PC-3 (cell line): ENCODE data around the gene GFER. TPM values are rescaled to one million over a fixed set of nuclear protein-coding genes. Genes with fewer than 3 reads are reported as not detected.

Experiments used
- ATAC-seq: fragments of 200-7000 bp; cut with Tn5 transposase; 2 replicates; pipeline ENCODE4 v1.9.1; 2020; ENCODE audit warnings: mild to moderate bottlenecking, moderate library complexity
- BruUV-seq: library from RNA; stranded (reverse); fragments of 400-500 nt; replicated peaks from 2 replicates; lab custom pipeline; 2021; lab: Mats Ljungman, UMichigan
- CTCF ChIA-PET: fragments of 300-600 bp; sonication (Branson Sonifier 250); formaldehyde crosslinking; loops from one replicate; lab custom pipeline; 2022; ENCODE audit warnings: antibody characterized with exemption; lab: Charles Lee
- POLR2A ChIA-PET: fragments of 300-600 bp; sonication (Branson Sonifier 250); formaldehyde crosslinking; loops from one replicate; lab custom pipeline; 2022; ENCODE audit warnings: antibody characterized with exemption; ENCODE audit not compliant: unreplicated experiment; lab: Charles Lee
- DNase-seq: peaks from one replicate; pipeline ENCODE4 v3.0.0-alpha.2; 2015
- H2AFZ ChIP-seq: fragments of 300-600 bp; sonication (generic); 2 replicates; pipeline ENCODE4 v1.6.0; 2016; ENCODE audit warnings: antibody characterized with exemption, low read length
- H3F3A ChIP-seq: fragments of 300-600 bp; sonication (generic); one replicate; pipeline ENCODE4 v1.6.0; 2017; ENCODE audit warnings: antibody characterized with exemption, low read length, control low read depth, mild to moderate bottlenecking; ENCODE audit not compliant: unreplicated experiment
- H3K27ac ChIP-seq: fragments of 300-600 bp; sonication (generic); 2 replicates; pipeline ENCODE4 v1.5.1; 2016; ENCODE audit warnings: mild to moderate bottlenecking, low read length
- H3K27me3 ChIP-seq: fragments of 300-600 bp; sonication (generic); 2 replicates; pipeline ENCODE4 v1.6.1; 2016; ENCODE audit warnings: low read length, mixed read lengths
- H3K36me3 ChIP-seq: fragments of 300-600 bp; sonication (generic); 2 replicates; pipeline ENCODE4 v1.6.1; 2016; ENCODE audit warnings: low read depth, mixed run types, low read length, mixed read lengths
- H3K4me1 ChIP-seq: fragments of 300-600 bp; sonication (generic); 2 replicates; pipeline ENCODE4 v1.5.1; 2016; ENCODE audit warnings: low read length; ENCODE audit not compliant: insufficient read depth
- H3K4me2 ChIP-seq: fragments of 300-600 bp; sonication (generic); 2 replicates; pipeline ENCODE4 v1.6.0; 2016; ENCODE audit warnings: low read length
- H3K4me3 ChIP-seq: fragments of 300-600 bp; sonication (generic); 2 replicates; pipeline ENCODE4 v1.5.1; 2016; ENCODE audit warnings: mild to moderate bottlenecking, low read length, mixed read lengths
- H3K79me2 ChIP-seq: fragments of 300-600 bp; sonication (generic); 2 replicates; pipeline ENCODE4 v1.6.1; 2017; ENCODE audit warnings: low read length, mixed read lengths
- H3K9ac ChIP-seq: fragments of 300-600 bp; sonication (generic); 2 replicates; pipeline ENCODE4 v1.6.0; 2016; ENCODE audit warnings: mild to moderate bottlenecking, low read length
- H3K9me2 ChIP-seq: fragments of 300-600 bp; sonication (generic); replicated peaks from 2 replicates; pipeline ENCODE4 v1.6.1; 2016; ENCODE audit warnings: mixed run types, low read length, mixed read lengths
- H3K9me3 ChIP-seq: fragments of 300-600 bp; sonication (generic); 2 replicates; pipeline ENCODE4 v1.6.1; 2016; ENCODE audit warnings: low read length, mixed read lengths
- H4K20me1 ChIP-seq: fragments of 300-600 bp; sonication (generic); 2 replicates; pipeline ENCODE4 v1.6.1; 2016; ENCODE audit warnings: low read length, mixed read lengths
- EZH2 ChIP-seq: fragments of 300-600 bp; sonication (generic); IDR thresholded peaks from one replicate; pipeline ENCODE4 v1.6.1; 2017; ENCODE audit warnings: antibody characterized with exemption, mild to moderate bottlenecking, low read length; ENCODE audit not compliant: unreplicated experiment
- EZH2phosphoT487 ChIP-seq: fragments of 300-600 bp; sonication (generic); IDR thresholded peaks from 2 replicates; pipeline ENCODE4 v1.6.1; 2018; ENCODE audit warnings: mild to moderate bottlenecking, antibody characterized with exemption, low read length, borderline replicate concordance
- intact Hi-C: fragments of 100-400 bp; cut with micrococcal nuclease; formaldehyde crosslinking; loops from 2 replicates; pipeline ENCODE4 v1.9.0; 2023
- total RNA-seq: library from RNA; depleted of rRNA; stranded (reverse); fragments of >200 nt; gene quantifications from 2 replicates; pipeline ENCODE4 v1.2.3, GENCODE V29; 2014
- TF ChIP-seq, protein P1 (sequence below): fragments of 300-600 bp; sonication (generic); conservative IDR thresholded peaks from 2 replicates; pipeline ENCODE4 v1.5.1; 2017; ENCODE audit warnings: antibody characterized with exemption, low read depth, mild to moderate bottlenecking, low read length

Gene GFER
- total RNA-seq, 1 experiment from 2014 or later = 66.8 TPM

- no peaks in the 10 kb centered on the region for H3K9me2 ChIP-seq
- no peaks in the 10 kb centered on the region for H3K79me2 ChIP-seq
- intact Hi-C loops = no loop called here
- ChIA-PET POLR2A (no interaction called here), CTCF (interaction anchor here (0.5 kb wide), 1 partner anchor 168 kb away, joined by 3 read pairs; no protein-coding TSS in a partner anchor)
- DNase-seq (no peak), ATAC-seq (no peak)
- H3K27ac ChIP-seq = no peak overlapping the region
- TSS peak; percentile 25 for BruUV-seq
- H4K20me1 ChIP-seq = no peaks in the 10 kb centered on the region
- no peak overlapping the region for H3K4me2 ChIP-seq
- no peak overlapping the region for H3K4me3 ChIP-seq
- no peak overlapping the region for H2AFZ ChIP-seq
- TF ChIP-seq EZH2 = no peak
- TF ChIP-seq, protein P1, sequence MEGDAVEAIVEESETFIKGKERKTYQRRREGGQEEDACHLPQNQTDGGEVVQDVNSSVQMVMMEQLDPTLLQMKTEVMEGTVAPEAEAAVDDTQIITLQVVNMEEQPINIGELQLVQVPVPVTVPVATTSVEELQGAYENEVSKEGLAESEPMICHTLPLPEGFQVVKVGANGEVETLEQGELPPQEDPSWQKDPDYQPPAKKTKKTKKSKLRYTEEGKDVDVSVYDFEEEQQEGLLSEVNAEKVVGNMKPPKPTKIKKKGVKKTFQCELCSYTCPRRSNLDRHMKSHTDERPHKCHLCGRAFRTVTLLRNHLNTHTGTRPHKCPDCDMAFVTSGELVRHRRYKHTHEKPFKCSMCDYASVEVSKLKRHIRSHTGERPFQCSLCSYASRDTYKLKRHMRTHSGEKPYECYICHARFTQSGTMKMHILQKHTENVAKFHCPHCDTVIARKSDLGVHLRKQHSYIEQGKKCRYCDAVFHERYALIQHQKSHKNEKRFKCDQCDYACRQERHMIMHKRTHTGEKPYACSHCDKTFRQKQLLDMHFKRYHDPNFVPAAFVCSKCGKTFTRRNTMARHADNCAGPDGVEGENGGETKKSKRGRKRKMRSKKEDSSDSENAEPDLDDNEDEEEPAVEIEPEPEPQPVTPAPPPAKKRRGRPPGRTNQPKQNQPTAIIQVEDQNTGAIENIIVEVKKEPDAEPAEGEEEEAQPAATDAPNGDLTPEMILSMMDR = no peak
- TF ChIP-seq EZH2phosphoT487 = no peak
- no peak overlapping the region for H3K9ac ChIP-seq
- no peaks in the 10 kb centered on the region for H3F3A ChIP-seq
- H3K27me3 ChIP-seq = no peaks in the 10 kb centered on the region
- no peaks in the 10 kb centered on the region for H3K9me3 ChIP-seq
- peaks cover 4% of the 10 kb centered on the region; the same call in 1 of the 2 replicates for H3K4me1 ChIP-seq
- H3K36me3 ChIP-seq = peaks cover 3% of the 10 kb centered on the region; the same call in 1 of the 2 replicates
Observed at GRCh38 chr16:1997494-1998359, 13.7 kb downstream of the GFER start.

- peaks cover 3% of the 10 kb centered on the region; the same call in 1 of the 2 replicates for H3K36me3 ChIP-seq
Observed at GRCh38 chr16:1998360-1998835, 14.4 kb downstream of the GFER start.

More at GRCh38 chr16:1998360-1998835, 14.4 kb downstream of the GFER start:
- TF ChIP-seq EZH2 (no peak), EZH2phosphoT487 (no peak)
- TF ChIP-seq, protein P1 = no peak
- ATAC-seq = no peak
- no peak overlapping the region for H3K4me3 ChIP-seq
- H3K79me2 ChIP-seq = peaks cover 4% of the 10 kb centered on the region
- no peaks in the 10 kb centered on the region for H3K9me3 ChIP-seq
- DNase-seq = no peak
- no peaks in the 10 kb centered on the region for H3K9me2 ChIP-seq
- peaks cover 3% of the 10 kb centered on the region; the same call in 1 of the 2 replicates for H4K20me1 ChIP-seq
- H2AFZ ChIP-seq = no peak overlapping the region
- peaks cover 3% of the 10 kb centered on the region; the same call in 1 of the 2 replicates for H3K4me1 ChIP-seq
- H3K4me2 ChIP-seq = no peak overlapping the region
- H3F3A ChIP-seq = no peaks in the 10 kb centered on the region
- H3K27me3 ChIP-seq = no peaks in the 10 kb centered on the region
- CTCF ChIA-PET = no interaction called here
- BruUV-seq = no TSS peak
- POLR2A ChIA-PET = no interaction called here
- no peak overlapping the region for H3K9ac ChIP-seq
- intact Hi-C loops = no loop called here
- H3K27ac ChIP-seq = no peak overlapping the region
